KMS-11 (cell line): Measurements from ENCODE around the gene PPCDC.
A peak's percentile ranks its signal among the peaks of the same experiment; 100 is the strongest.
"Not testable (repeated sequence)": the region's sequence is repeated elsewhere in the genome, so short reads cannot be mapped to it uniquely, and the experiment has no call there.

Source experiments
- H2AFZ ChIP-seq: fragments of 200-600 bp; sonication (generic); 2 replicates; pipeline ENCODE4 v1.6.1; 2016; ENCODE audit warnings: antibody characterized with exemption, mixed run types, low read depth
- H3K27ac ChIP-seq: fragments of 200-600 bp; sonication (generic); 2 replicates; pipeline ENCODE4 v1.6.1; 2016; ENCODE audit warnings: mild to moderate bottlenecking, mixed run types
- H3K27me3 ChIP-seq: fragments of 200-600 bp; sonication (generic); 2 replicates; pipeline ENCODE4 v1.6.1; 2017; ENCODE audit warnings: mild to moderate bottlenecking, low read depth, mixed run types, moderate library complexity; ENCODE audit not compliant: insufficient read depth
- H3K36me3 ChIP-seq: fragments of 200-600 bp; sonication (generic); 2 replicates; pipeline ENCODE4 v1.6.1; 2017; ENCODE audit warnings: mild to moderate bottlenecking, mixed run types; ENCODE audit not compliant: insufficient read depth
- H3K4me1 ChIP-seq: fragments of 200-600 bp; sonication (generic); 2 replicates; pipeline ENCODE4 v1.6.1; 2016; ENCODE audit warnings: mild to moderate bottlenecking, low read depth, mixed run types; ENCODE audit not compliant: poor library complexity, severe bottlenecking
- H3K4me2 ChIP-seq: fragments of 200-600 bp; sonication (generic); 2 replicates; pipeline ENCODE4 v1.7.0; 2016; ENCODE audit warnings: mild to moderate bottlenecking, mixed run types
- H3K4me3 ChIP-seq: fragments of 200-600 bp; sonication (generic); IDR thresholded peaks from 2 replicates; pipeline ENCODE4 v1.6.1; 2017; ENCODE audit warnings: low read depth, low read length, mixed read lengths; ENCODE audit not compliant: insufficient read depth
- H3K79me2 ChIP-seq: fragments of 200-600 bp; sonication (generic); 2 replicates; pipeline ENCODE4 v1.6.1; 2016; ENCODE audit warnings: low read depth, mixed run types; ENCODE audit not compliant: insufficient read depth
- H3K9ac ChIP-seq: fragments of 200-600 bp; sonication (generic); 2 replicates; pipeline ENCODE4 v1.6.1; 2016; ENCODE audit warnings: mild to moderate bottlenecking, mixed run types
- H4K20me1 ChIP-seq: fragments of 200-600 bp; sonication (generic); 2 replicates; pipeline ENCODE4 v1.6.1; 2016; ENCODE audit warnings: mild to moderate bottlenecking, mixed run types; ENCODE audit not compliant: insufficient read depth
- CTCF ChIP-seq: fragments of 200-600 bp; sonication (generic); conservative IDR thresholded peaks from 2 replicates; pipeline ENCODE4 v1.6.1; 2017; ENCODE audit warnings: low read depth, mild to moderate bottlenecking, antibody characterized with exemption, low read length, moderate library complexity, mixed read lengths

Gene PPCDC

GRCh38 chr15:75082689-75083088 is 59.3 kb downstream of the PPCDC start:
- H3K36me3 ChIP-seq, result no peaks in the 10 kb centered on the region
- no peak overlapping the region for H3K27ac ChIP-seq
- TF ChIP-seq CTCF, result no peak
- H3K4me1 ChIP-seq, result peaks cover 8% of the 10 kb centered on the region
- no peaks in the 10 kb centered on the region for H3K27me3 ChIP-seq
- H3K4me3 ChIP-seq, result no peak overlapping the region
- H4K20me1 ChIP-seq, result no peaks in the 10 kb centered on the region
- no peak overlapping the region for H3K9ac ChIP-seq
- H3K4me2 ChIP-seq, result no peak overlapping the region
- no peaks in the 10 kb centered on the region for H3K79me2 ChIP-seq
- no peak overlapping the region for H2AFZ ChIP-seq

- H3K4me3 ChIP-seq, H3K79me2 ChIP-seq, H2AFZ ChIP-seq, H3K9ac ChIP-seq, H3K27me3 ChIP-seq, H3K4me2 ChIP-seq, H4K20me1 ChIP-seq, H3K36me3 ChIP-seq, H3K27ac ChIP-seq, H3K4me1 ChIP-seq: not testable (repeated sequence)
These were observed 62.3 kb downstream of the PPCDC start for GRCh38 chr15:75085708-75086107.

GRCh38 chr15:75089456-75090387 is 66.3 kb downstream of the PPCDC start:
- Histone ChIP-seq H3K4me1 (peaks cover 9% of the 10 kb centered on the region), H3K4me3 (no peak overlapping the region), H3K27ac (no peak overlapping the region), H4K20me1 (no peaks in the 10 kb centered on the region), H3K27me3 (no peaks in the 10 kb centered on the region), H3K4me2 (no peak overlapping the region), H3K79me2 (no peaks in the 10 kb centered on the region), H2AFZ (no peak overlapping the region), H3K36me3 (no peaks in the 10 kb centered on the region), H3K9ac (no peak overlapping the region)
- no peak for TF ChIP-seq CTCF

GRCh38 chr15:75090388-75090734 is 67.0 kb downstream of the PPCDC start:
- Histone ChIP-seq H3K4me2 (no peak overlapping the region), H3K4me3 (no peak overlapping the region), H3K36me3 (no peaks in the 10 kb centered on the region), H4K20me1 (no peaks in the 10 kb centered on the region), H3K79me2 (no peaks in the 10 kb centered on the region), H3K4me1 (peaks cover 16% of the 10 kb centered on the region), H3K27me3 (no peaks in the 10 kb centered on the region), H3K9ac (no peak overlapping the region), H2AFZ (no peak overlapping the region), H3K27ac (no peak overlapping the region)
- no peak for TF ChIP-seq CTCF

GRCh38 chr15:75091814-75092213 is 68.4 kb downstream of the PPCDC start:
- no peak for TF ChIP-seq CTCF
- peaks cover 23% of the 10 kb centered on the region for H3K4me1 ChIP-seq
- no peak overlapping the region for H3K9ac ChIP-seq
- no peak overlapping the region for H3K4me3 ChIP-seq
- H3K36me3 ChIP-seq, result no peaks in the 10 kb centered on the region
- H3K27ac ChIP-seq, result no peak overlapping the region
- H4K20me1 ChIP-seq, result no peaks in the 10 kb centered on the region
- no peak overlapping the region for H2AFZ ChIP-seq
- no peaks in the 10 kb centered on the region for H3K27me3 ChIP-seq
- H3K4me2 ChIP-seq, result no peak overlapping the region
- no peaks in the 10 kb centered on the region for H3K79me2 ChIP-seq

- H4K20me1 ChIP-seq, H3K27me3 ChIP-seq, H3K4me3 ChIP-seq, H3K27ac ChIP-seq, H2AFZ ChIP-seq, H3K79me2 ChIP-seq, H3K9ac ChIP-seq, H3K36me3 ChIP-seq: not testable (repeated sequence)
- Histone ChIP-seq H3K4me1 (peaks cover 23% of the 10 kb centered on the region), H3K4me2 (peak overlapping the region; percentile 36)
These were observed 71.6 kb downstream of the PPCDC start for GRCh38 chr15:75094961-75095478.
